Stimulated activated CD8-positive, alpha-beta memory T cell treated with anti-CD3 and anti-CD28 coated beads, Interleukin-4, amount 100 ng/mL, for 48 hours (primary cell): ENCODE results near the gene ZMYND10.
A peak's percentile ranks its signal among the peaks of the same experiment; 100 is the strongest.
"Not testable (repeated sequence)": the region's sequence is repeated elsewhere in the genome, so short reads cannot be mapped to it uniquely, and the experiment has no call there.

Experiments
- DNase-seq: peaks from one replicate; pipeline ENCODE4 v3.0.0-alpha.2; 2020

Gene ZMYND10

GRCh38 chr3:50324351-50325112 lies 21.0 kb downstream of the ZMYND10 start:
- peak; percentile 82 for DNase-seq

GRCh38 chr3:50323614-50324199 lies 21.8 kb downstream of the ZMYND10 start:
- DNase-seq: no peak

- DNase-seq: no peak
Measured at GRCh38 chr3:50323092-50323600, 22.4 kb downstream of the ZMYND10 start.

- no peak for DNase-seq
Measured at GRCh38 chr3:50322386-50323091, 23.0 kb downstream of the ZMYND10 start, which contains the start of gene HYAL2. Gene HYAL2, minus strand, starts transcription at chr3:50322745. Its CDS starts 2,256 bp downstream, at chr3:50320489.

- DNase-seq: no peak
Measured at GRCh38 chr3:50322115-50322385, 23.5 kb downstream of the ZMYND10 start.

- peak; percentile 88 for DNase-seq
Measured at GRCh38 chr3:50321336-50322114, 24.0 kb downstream of the ZMYND10 start.

GRCh38 chr3:50320853-50321335 lies 24.6 kb downstream of the ZMYND10 start:
- DNase-seq: peak; percentile 75

GRCh38 chr3:50319894-50320625 lies 25.5 kb downstream of the ZMYND10 start:
- DNase-seq: no peak

- no peak for DNase-seq
Measured at GRCh38 chr3:50319181-50319893, 26.2 kb downstream of the ZMYND10 start.

- DNase-seq: no peak
Measured at GRCh38 chr3:50318615-50319014, 26.9 kb downstream of the ZMYND10 start.

- no peak for DNase-seq
Measured at GRCh38 chr3:50318163-50318562, 27.4 kb downstream of the ZMYND10 start.

- no peak for DNase-seq
Measured at GRCh38 chr3:50317300-50317699, 28.2 kb downstream of the ZMYND10 start.

- peak; percentile 75 for DNase-seq
Measured at GRCh38 chr3:50316657-50317242, 28.8 kb downstream of the ZMYND10 start.

GRCh38 chr3:50314816-50315215 lies 30.7 kb downstream of the ZMYND10 start:
- DNase-seq: no peak

GRCh38 chr3:50314342-50314741 lies 31.2 kb downstream of the ZMYND10 start:
- DNase-seq: no peak

- not testable (repeated sequence) for DNase-seq
Measured at GRCh38 chr3:50312041-50312440, 33.5 kb downstream of the ZMYND10 start.

GRCh38 chr3:50304601-50305000 lies 40.9 kb downstream of the ZMYND10 start:
- no peak for DNase-seq

GRCh38 chr3:50303013-50303815 lies 42.3 kb downstream of the ZMYND10 start, which contains the start of gene HYAL1:
Gene HYAL1, minus strand, starts transcription at chr3:50303574. Its CDS starts 618 bp downstream, at chr3:50302956.
- DNase-seq: no peak

GRCh38 chr3:50302095-50303012 lies 43.2 kb downstream of the ZMYND10 start:
- DNase-seq: no peak
